HUES6 (cell line): ENCODE results near the gene UBA1.

Experiments
- H3K27ac ChIP-seq: 2 replicates; pipeline ENCODE4 v1.7.0; 2013; ENCODE audit warnings: low read depth, mild to moderate bottlenecking, low read length, inconsistent platforms
- H3K27me3 ChIP-seq: 2 replicates; pipeline ENCODE4 v1.6.1; 2013; ENCODE audit warnings: low read length; ENCODE audit not compliant: control insufficient read depth, insufficient read depth
- H3K36me3 ChIP-seq: 2 replicates; pipeline ENCODE4 v1.6.1; 2013; ENCODE audit warnings: low read length; ENCODE audit not compliant: control insufficient read depth, insufficient read depth
- H3K4me1 ChIP-seq: 2 replicates; pipeline ENCODE4 v1.6.1; 2013; ENCODE audit warnings: low read length; ENCODE audit not compliant: control insufficient read depth, insufficient read depth
- H3K4me3 ChIP-seq: 2 replicates; pipeline ENCODE4 v1.5.1; 2013; ENCODE audit warnings: low read depth, low read length
- H3K9ac ChIP-seq: one replicate; pipeline ENCODE4 v1.6.1; 2013; ENCODE audit warnings: mild to moderate bottlenecking, low read length
- H3K9me3 ChIP-seq: 2 replicates; pipeline ENCODE4 v1.6.1; 2013; ENCODE audit warnings: low read depth, low read length; ENCODE audit not compliant: control insufficient read depth, insufficient read depth

Gene UBA1

DNA sequence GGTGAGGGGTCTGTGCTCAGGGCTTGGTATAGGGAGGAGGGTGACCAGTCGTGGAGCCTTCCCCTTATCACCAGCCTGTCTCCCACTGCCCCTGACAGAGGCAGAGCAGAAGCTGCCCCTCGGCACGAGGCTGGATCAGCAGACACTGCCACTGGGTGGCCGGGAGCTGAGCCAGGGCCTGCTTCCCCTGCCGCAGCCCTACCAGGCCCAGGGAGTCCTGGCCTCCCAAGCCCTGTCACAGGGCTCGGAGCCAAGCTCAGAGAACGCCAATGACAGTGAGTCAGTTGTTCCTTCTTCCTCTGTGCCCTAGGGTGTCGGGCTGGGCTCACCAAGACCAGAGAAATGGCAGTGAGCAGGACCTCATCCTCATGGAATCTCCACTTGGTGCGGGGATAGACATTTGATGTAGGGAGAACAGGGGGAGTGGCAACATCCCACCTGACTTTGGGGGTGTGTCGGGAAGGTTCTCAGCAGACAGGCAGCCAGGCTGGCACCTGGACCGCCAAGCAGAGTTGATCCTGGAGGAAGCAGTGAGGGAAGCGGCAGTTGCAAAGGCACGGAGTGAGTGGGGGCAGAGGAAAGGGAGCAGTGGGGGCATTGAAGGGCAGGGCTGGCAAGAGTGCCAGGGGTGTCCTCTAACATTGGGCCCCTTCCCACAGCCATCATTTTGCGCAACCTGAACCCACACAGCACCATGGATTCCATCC, 14.3 kb upstream of the UBA1 start:
- Histone ChIP-seq H3K27me3 (no peaks in the 10 kb centered on the region; the same call in 1 of the 2 replicates), H3K27ac (no peak overlapping the region), H3K36me3 (peaks cover 93% of the 10 kb centered on the region)

GRCh38 chrX:47179928-47180255, 13.7 kb upstream of the UBA1 start:
- H3K27me3 ChIP-seq = no peaks in the 10 kb centered on the region; the same call in 1 of the 2 replicates
- no peaks in the 10 kb centered on the region for H3K9me3 ChIP-seq
- H3K27ac ChIP-seq = no peak overlapping the region
- no peak overlapping the region for H3K4me3 ChIP-seq
- H3K4me1 ChIP-seq = no peaks in the 10 kb centered on the region
- H3K36me3 ChIP-seq = peaks cover 93% of the 10 kb centered on the region
- no peak overlapping the region for H3K9ac ChIP-seq

More for the DNA sequence above, 14.3 kb upstream of the UBA1 start:
- no peak overlapping the region for H3K9ac ChIP-seq
- H3K9me3 ChIP-seq = no peaks in the 10 kb centered on the region
- no peaks in the 10 kb centered on the region for H3K4me1 ChIP-seq
- H3K4me3 ChIP-seq = no peak overlapping the region

GRCh38 chrX:47180346-47180745, 13.3 kb upstream of the UBA1 start:
- Histone ChIP-seq H3K4me3 (no peak overlapping the region), H3K4me1 (no peaks in the 10 kb centered on the region), H3K27me3 (no peaks in the 10 kb centered on the region; the same call in 1 of the 2 replicates), H3K9ac (no peak overlapping the region), H3K36me3 (peaks cover 93% of the 10 kb centered on the region), H3K9me3 (no peaks in the 10 kb centered on the region), H3K27ac (no peak overlapping the region)

DNA sequence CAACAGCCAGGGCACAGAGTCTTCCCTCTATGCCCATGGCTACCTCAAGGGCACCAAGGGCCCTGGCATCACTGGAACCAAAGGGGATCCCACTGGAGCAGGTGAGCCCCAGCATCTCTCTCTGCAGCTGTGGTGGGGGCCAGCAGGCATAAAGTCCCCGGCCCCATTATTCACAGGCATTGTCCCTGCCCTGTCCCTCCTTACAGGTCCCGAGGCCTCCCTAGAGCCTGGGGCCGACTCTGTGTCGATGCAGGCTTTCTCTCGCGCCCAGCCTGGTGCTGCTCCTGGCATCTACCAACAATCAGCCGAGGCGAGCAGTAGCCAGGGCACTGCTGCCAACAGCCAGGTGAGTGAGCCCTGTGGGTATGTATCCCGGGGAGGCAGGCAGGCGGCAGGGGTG, 12.3 kb upstream of the UBA1 start:
- Histone ChIP-seq H3K9ac (no peak overlapping the region), H3K27me3 (no peaks in the 10 kb centered on the region; the same call in 1 of the 2 replicates), H3K36me3 (peaks cover 93% of the 10 kb centered on the region), H3K9me3 (no peaks in the 10 kb centered on the region), H3K4me1 (no peaks in the 10 kb centered on the region), H3K27ac (no peak overlapping the region), H3K4me3 (no peak overlapping the region)

DNA sequence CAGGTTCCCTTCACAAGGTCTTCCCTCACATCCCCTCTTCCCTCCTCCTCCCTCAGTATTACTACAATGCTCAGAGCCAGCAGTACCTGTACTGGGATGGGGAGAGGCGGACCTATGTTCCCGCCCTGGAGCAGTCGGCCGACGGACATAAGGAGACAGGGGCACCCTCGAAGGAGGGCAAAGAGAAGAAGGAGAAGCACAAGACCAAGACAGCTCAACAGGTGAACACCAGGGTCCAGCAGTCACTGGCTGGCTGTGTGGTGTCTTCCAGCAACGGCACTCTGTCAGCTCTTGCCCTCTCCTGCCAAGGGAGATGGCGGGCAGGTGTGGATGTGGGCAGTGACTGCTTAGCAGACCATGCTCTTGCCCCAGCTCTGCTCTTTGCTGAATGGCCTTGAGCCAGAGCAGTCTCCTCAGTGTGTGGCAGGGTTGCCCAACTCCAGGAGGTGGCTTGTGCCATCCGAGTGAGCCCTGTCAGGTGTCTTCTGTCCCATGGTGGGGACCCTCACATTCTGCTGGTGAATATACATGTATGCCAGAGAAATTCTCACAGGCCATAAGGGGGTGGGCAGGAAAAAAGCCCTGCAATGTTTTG, 11.4 kb upstream of the UBA1 start:
- Histone ChIP-seq H3K27me3 (no peaks in the 10 kb centered on the region), H3K9ac (no peak overlapping the region), H3K4me3 (no peak overlapping the region), H3K9me3 (no peaks in the 10 kb centered on the region), H3K36me3 (peaks cover 93% of the 10 kb centered on the region), H3K27ac (no peak overlapping the region), H3K4me1 (no peaks in the 10 kb centered on the region)

DNA sequence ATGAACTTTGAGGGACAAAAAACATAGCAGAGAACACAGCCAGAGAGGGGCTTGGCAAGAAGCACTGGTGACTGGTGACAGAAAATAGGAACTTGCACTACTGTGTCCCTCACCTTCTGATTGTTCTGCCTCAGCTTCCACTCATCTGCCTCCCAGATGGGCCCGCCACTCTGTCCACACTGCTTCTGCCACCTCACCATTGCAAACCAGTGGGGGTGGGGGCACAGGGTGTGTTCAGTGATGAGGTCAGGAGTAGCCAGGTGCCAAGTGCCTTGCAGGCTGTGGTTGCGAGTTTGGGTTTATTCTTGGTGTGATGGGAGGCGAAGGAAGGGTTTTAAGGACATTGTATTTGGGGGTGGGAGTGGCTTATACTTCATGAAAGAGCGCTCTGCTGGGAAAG, 9.1 kb upstream of the UBA1 start:
- Histone ChIP-seq H3K36me3 (peaks cover 71% of the 10 kb centered on the region), H3K4me1 (no peaks in the 10 kb centered on the region), H3K9ac (no peak overlapping the region), H3K27me3 (no peaks in the 10 kb centered on the region), H3K4me3 (no peak overlapping the region), H3K27ac (no peak overlapping the region), H3K9me3 (no peaks in the 10 kb centered on the region)

- H3K27me3 ChIP-seq = no peaks in the 10 kb centered on the region
- H3K4me3 ChIP-seq = no peak overlapping the region
- H3K4me1 ChIP-seq = 0 out of 2 replicates have a peak, but pooled peaks cover 3% of the 10 kb centered on the region
- H3K27ac ChIP-seq = no peak overlapping the region
- H3K9me3 ChIP-seq = no peaks in the 10 kb centered on the region
- H3K36me3 ChIP-seq = peaks cover 63% of the 10 kb centered on the region
- H3K9ac ChIP-seq = no peak overlapping the region
Measured at GRCh38 chrX:47185241-47185640, 8.4 kb upstream of the UBA1 start.

GRCh38 chrX:47186096-47186740, 7.4 kb upstream of the UBA1 start:
- peaks cover 54% of the 10 kb centered on the region for H3K36me3 ChIP-seq
- H3K4me3 ChIP-seq = no peak overlapping the region
- no peaks in the 10 kb centered on the region for H3K27me3 ChIP-seq
- H3K27ac ChIP-seq = no peak overlapping the region
- H3K4me1 ChIP-seq = 0 out of 2 replicates have a peak, but pooled peaks cover 5% of the 10 kb centered on the region
- no peaks in the 10 kb centered on the region for H3K9me3 ChIP-seq
- no peak overlapping the region for H3K9ac ChIP-seq

DNA sequence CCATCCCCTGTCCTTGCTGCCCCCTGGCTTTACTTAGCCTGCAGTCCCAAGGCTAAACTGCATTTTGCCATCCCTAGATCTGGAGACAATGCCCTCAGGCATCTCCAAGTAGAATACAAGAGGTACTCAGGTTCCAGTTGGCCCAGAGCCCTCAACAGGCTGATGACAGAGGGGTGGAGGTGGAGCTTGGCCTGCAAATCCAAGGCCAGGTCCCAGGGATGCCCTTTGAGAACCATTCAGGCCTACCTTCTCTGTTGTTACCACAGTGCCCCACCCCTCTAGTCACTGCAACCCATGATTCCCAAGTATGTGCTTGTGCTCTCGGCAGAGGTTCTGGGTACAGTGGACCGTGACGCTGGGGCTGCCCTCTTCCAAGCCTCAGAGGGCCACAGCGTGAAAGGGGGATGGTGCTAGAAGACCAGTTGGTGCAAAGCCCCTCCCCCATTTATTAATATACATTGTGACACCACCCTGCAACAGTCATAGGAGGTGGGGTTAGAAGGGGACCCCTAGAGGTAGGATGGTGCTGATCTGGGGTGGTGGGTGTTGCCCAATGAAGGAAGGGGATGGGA, 6.4 kb upstream of the UBA1 start:
- Histone ChIP-seq H3K4me3 (no peak overlapping the region), H3K9me3 (no peaks in the 10 kb centered on the region), H3K9ac (no peak overlapping the region), H3K27ac (no peak overlapping the region), H3K4me1 (peaks cover 9% of the 10 kb centered on the region; the same call in 1 of the 2 replicates), H3K27me3 (no peaks in the 10 kb centered on the region), H3K36me3 (peaks cover 45% of the 10 kb centered on the region)

- H3K36me3 ChIP-seq = peaks cover 26% of the 10 kb centered on the region
- no peak overlapping the region for H3K9ac ChIP-seq
- no peaks in the 10 kb centered on the region for H3K27me3 ChIP-seq
- peaks cover 18% of the 10 kb centered on the region for H3K4me1 ChIP-seq
- no peak overlapping the region for H3K27ac ChIP-seq
- no peaks in the 10 kb centered on the region for H3K9me3 ChIP-seq
- H3K4me3 ChIP-seq = peak overlapping the region; percentile 73; the same call in 1 of the 2 replicates
Measured at GRCh38 chrX:47189906-47190305, 3.7 kb upstream of the UBA1 start.
